ENCODE data around the gene LPGAT1.

GRCh38 chr1:211811126-211811525, 19.4 kb downstream of the LPGAT1 start:
- TF ChIP-seq CTCF (IDR thresholded peaks at IDR 0.05) (no peak), ZFX (IDR thresholded peaks at IDR 0.05; ENCODE audit: borderline replicate concordance) (no peak)
